ENCODE data around the gene CAPZB.

GRCh38 chr1:19396280-19396679 lies 89.1 kb downstream of the CAPZB start:
- no peak for TF ChIP-seq POLR2AphosphoS5 (IDR thresholded peaks at IDR 0.05; ENCODE audit: low read depth)
- no peak for TF ChIP-seq REST (IDR thresholded peaks at IDR 0.05; ENCODE audit: insufficient replicate concordance, low read depth)
- TF ChIP-seq SPI1 (IDR thresholded peaks at IDR 0.05; ENCODE audit: borderline replicate concordance, low read depth): no peak
